HUES48 (cell line): Measurements from ENCODE around the gene NCKAP5.
"Not testable (repeated sequence)": the region's sequence is repeated elsewhere in the genome, so short reads cannot be mapped to it uniquely, and the experiment has no call there.

Experiments used
- H3K27ac ChIP-seq: one replicate; pipeline ENCODE4 v1.7.0; 2013; ENCODE audit warnings: low read depth, low read length, inconsistent platforms
- H3K27me3 ChIP-seq: 2 replicates; pipeline ENCODE4 v1.6.1; 2013; ENCODE audit warnings: mild to moderate bottlenecking, low read length; ENCODE audit not compliant: control insufficient read depth, insufficient read depth
- H3K36me3 ChIP-seq: 2 replicates; pipeline ENCODE4 v1.6.1; 2013; ENCODE audit warnings: low read length; ENCODE audit not compliant: control insufficient read depth, insufficient read depth
- H3K4me1 ChIP-seq: 2 replicates; pipeline ENCODE4 v1.6.1; 2013; ENCODE audit warnings: mild to moderate bottlenecking, low read length; ENCODE audit not compliant: control insufficient read depth, insufficient read depth
- H3K4me3 ChIP-seq: 2 replicates; pipeline ENCODE4 v1.5.1; 2013; ENCODE audit warnings: mild to moderate bottlenecking, low read depth, low read length
- H3K9ac ChIP-seq: 2 replicates; pipeline ENCODE4 v1.6.1; 2013; ENCODE audit warnings: mild to moderate bottlenecking, low read depth, low read length, moderate library complexity
- H3K9me3 ChIP-seq: 2 replicates; pipeline ENCODE4 v1.6.1; 2013; ENCODE audit warnings: low read length; ENCODE audit not compliant: control insufficient read depth, insufficient read depth

The NCKAP5 gene

DNA sequence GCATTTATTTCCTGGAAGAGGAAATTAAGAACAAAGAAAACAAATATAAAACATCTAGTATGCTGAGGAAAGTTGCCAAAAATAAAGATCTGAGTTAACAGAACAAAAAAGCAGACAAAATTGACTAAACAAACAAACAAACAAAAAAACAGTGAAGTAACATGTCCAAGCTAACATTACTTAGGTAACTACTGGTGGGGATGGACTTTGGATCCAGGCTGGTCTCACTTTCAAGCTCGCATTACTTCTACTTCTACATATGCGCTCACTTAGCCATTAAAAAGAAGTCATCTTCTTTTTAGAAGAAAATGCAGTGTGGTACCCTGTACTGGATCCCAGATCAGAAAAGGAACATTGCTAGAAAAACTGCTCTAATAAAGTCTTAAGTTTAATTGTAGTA is 358.9 kb downstream of the NCKAP5 start:
- Histone ChIP-seq H3K9me3 (peaks cover 12% of the 10 kb centered on the region), H3K4me1 (no peaks in the 10 kb centered on the region), H3K27ac (no peak overlapping the region), H3K27me3 (no peaks in the 10 kb centered on the region), H3K36me3 (no peaks in the 10 kb centered on the region), H3K4me3 (no peak overlapping the region), H3K9ac (no peak overlapping the region)

DNA sequence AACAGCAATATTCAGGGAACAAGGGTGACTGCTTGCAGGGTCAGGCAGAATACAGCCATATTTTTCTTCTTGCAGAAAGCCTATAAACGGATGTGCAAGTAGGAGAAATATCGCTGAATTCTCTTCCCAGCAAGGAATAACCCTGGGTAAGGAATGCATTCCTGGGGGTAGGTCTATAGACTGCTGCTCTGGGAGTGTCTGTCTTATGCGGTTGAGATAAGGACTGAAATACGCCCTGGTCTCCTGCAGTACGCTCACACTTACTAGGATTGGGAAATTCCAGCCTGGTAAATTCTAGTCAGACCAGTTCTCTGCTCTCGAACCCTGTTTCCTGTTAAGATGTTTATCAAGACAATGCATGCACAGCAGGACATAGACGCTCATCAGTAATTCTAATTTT is 361.6 kb downstream of the NCKAP5 start:
- H3K27me3 ChIP-seq, H3K9ac ChIP-seq, H3K4me1 ChIP-seq, H3K36me3 ChIP-seq, H3K4me3 ChIP-seq, H3K27ac ChIP-seq: not testable (repeated sequence)
- peaks cover 12% of the 10 kb centered on the region for H3K9me3 ChIP-seq

DNA sequence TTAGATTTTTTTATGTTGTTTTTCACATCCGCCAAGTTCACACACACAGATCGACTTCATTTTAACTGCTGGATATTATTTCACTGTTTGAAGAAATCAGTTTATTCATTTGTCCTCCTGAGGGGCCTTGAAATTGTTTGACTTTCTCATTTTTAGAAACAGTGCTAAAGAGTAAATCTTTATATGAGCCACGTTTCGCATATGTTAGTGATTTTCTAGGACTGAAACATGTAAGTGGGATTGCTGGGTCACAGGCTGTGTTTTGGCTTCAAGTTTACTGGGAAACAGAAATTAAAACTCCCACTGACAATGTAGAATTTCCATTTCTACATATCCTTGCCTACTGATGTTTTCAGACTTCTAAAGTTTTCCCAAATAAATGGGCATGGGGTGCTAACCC is 363.8 kb downstream of the NCKAP5 start:
- peaks cover 12% of the 10 kb centered on the region for H3K9me3 ChIP-seq
- H3K4me1 ChIP-seq: no peaks in the 10 kb centered on the region
- H3K27ac ChIP-seq: no peak overlapping the region
- H3K9ac ChIP-seq: no peak overlapping the region
- no peaks in the 10 kb centered on the region for H3K27me3 ChIP-seq
- H3K36me3 ChIP-seq: no peaks in the 10 kb centered on the region
- H3K4me3 ChIP-seq: no peak overlapping the region

DNA sequence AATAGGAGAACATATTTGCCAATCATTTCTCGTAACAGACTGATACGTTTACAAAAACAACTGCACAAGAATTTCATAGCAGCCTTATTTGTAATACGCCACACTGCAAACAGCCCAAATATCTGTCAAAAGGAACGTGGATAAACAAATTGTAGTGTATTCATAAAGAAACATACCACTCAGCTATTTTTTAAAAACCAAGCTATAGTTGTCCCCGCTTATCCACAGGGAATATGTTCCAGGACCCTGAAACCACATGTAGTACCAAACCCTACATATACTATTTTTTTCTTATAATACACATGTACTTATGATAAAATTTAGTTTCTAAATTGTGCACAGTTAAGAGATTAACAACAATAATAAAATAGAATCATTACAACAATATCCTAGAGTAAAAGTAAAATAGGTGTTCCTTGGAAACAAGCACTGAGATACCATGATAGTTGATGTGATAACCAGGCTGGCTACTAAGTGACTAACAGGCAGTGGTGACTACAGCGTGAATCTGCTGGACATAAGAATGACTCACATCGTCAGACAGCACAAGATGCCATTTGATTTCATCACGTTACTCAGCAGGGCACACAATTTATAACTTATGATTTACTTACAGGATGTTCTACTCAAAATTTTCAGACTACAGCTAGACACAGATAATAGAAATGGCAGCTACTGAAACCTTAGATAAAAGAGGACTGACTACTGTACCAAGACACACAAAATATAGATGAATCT is 367.4 kb downstream of the NCKAP5 start:
- Histone ChIP-seq H3K4me3 (no peak overlapping the region), H3K36me3 (no peaks in the 10 kb centered on the region), H3K4me1 (no peaks in the 10 kb centered on the region), H3K27ac (no peak overlapping the region), H3K9ac (no peak overlapping the region), H3K9me3 (no peaks in the 10 kb centered on the region), H3K27me3 (no peaks in the 10 kb centered on the region)

DNA sequence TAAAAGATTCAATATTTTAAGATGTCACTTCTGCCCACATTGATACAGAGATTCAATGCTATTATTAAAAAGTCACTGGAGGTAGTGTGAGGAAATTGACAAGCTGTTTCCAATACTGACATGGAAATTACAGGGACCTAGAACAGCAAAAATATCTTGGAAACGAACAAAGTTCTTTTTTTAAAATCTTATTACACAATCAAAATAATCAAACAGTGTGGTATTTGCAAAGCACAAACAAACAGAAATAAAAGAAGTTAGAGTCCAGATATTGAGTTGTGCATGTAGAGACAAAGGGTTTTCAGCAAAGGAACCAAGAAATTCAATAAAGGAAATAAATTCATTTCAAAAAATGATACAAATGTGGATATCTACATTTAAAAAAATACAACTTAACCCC is 369.6 kb downstream of the NCKAP5 start:
- no peaks in the 10 kb centered on the region for H3K9me3 ChIP-seq
- H3K4me3 ChIP-seq: no peak overlapping the region
- no peaks in the 10 kb centered on the region for H3K4me1 ChIP-seq
- no peak overlapping the region for H3K27ac ChIP-seq
- no peaks in the 10 kb centered on the region for H3K27me3 ChIP-seq
- H3K9ac ChIP-seq: no peak overlapping the region
- no peaks in the 10 kb centered on the region for H3K36me3 ChIP-seq

DNA sequence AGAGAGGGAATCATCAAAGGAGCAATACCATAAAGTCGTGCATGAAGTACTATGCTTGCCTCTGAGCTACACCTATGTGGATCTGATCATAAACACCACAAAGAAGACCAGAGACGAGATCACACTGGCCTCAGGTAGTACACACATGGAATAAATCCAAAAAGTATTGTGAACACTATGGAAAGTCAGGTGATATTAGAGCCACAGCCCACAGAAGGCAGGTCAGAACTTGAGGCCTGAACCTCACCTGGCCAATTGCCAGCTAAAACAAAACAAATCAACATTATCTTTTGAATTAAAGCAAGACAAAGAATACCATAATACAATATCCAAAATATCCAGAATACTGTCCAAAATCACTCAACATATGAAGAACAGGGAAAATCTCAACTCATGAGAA is 371.1 kb downstream of the NCKAP5 start:
- Histone ChIP-seq H3K27me3 (no peaks in the 10 kb centered on the region), H3K9me3 (no peaks in the 10 kb centered on the region), H3K4me3 (no peak overlapping the region), H3K27ac (no peak overlapping the region), H3K36me3 (no peaks in the 10 kb centered on the region), H3K9ac (no peak overlapping the region), H3K4me1 (no peaks in the 10 kb centered on the region)

DNA sequence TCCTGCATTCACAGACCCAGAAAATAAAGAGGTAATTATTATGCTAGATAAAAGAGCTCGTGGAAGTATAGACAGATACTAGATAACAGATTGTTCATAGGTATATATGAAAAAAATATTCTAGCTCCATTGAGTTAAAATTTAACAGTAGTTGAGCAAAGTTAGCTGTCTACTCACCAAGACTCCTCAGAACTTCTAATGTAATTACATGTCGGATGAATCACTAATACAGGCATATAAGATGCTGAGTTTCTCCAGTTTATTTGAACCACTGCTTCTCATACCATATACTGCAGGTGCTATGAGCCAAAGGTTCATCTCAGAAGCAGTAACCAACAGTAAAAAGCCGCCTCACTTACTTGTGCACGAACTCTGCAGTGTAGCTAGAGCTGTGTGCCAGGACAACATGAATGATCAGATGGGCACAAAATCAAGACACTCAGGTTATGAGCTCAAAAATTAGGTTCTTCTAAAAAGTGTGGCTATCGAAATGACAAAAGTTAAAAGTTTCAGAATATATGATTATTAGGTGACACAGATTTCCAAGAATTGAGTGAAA is 373.4 kb downstream of the NCKAP5 start:
- Histone ChIP-seq H3K9me3 (no peaks in the 10 kb centered on the region), H3K36me3 (no peaks in the 10 kb centered on the region), H3K27me3 (no peaks in the 10 kb centered on the region), H3K9ac (no peak overlapping the region), H3K27ac (no peak overlapping the region), H3K4me3 (no peak overlapping the region), H3K4me1 (no peaks in the 10 kb centered on the region)

DNA sequence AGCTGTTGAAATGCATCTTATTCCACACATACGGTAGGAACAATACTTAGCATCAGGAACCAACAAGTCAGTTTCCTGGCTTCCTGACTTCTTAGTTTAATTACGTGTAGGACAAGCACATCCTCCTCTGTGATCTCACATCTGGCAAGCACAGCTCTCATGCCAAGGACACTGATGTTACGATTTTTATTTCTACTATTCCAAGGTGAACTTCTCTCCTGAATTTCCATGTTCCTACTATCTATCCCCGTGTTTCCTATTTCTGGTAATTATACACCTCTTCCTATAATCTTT is 374.0 kb downstream of the NCKAP5 start:
- Histone ChIP-seq H3K4me3 (no peak overlapping the region), H3K36me3 (no peaks in the 10 kb centered on the region), H3K27ac (no peak overlapping the region), H3K4me1 (no peaks in the 10 kb centered on the region), H3K9ac (no peak overlapping the region), H3K27me3 (no peaks in the 10 kb centered on the region), H3K9me3 (no peaks in the 10 kb centered on the region)

DNA sequence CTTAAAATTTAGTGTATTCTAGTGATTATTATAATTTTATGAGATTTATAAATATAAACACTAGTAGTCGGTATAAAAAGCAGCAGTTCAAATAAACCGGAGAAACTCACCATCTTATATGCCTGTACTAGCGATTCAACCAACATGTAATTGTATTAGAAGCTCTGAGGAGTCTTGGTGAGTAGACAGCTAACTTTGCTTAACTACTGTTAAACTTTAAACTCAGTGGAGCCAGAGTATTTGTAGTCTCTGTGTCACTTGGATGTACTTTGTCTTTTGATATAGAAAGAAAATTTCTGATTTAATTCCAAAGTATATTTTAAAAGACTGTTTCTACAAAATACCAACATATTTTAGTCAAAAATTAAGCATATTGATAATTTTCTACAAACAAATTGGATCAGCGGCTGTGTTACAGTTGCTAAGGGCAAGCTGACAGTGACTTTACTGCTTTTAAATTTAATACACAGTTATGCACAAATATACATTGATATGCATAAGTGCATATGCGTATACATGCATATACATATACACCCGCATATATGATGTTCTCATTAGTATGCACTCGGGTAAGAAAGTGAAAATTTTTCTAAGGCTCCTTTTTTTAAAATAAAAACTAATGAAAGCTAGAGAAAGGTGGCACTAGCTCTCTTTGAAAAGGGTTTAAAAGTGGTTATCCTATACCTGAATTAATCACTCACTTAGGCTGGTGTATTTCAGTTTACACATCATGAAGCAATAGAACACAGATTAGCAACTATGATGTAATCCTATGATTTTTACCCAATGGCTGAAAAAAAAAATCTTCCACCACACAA is 374.5 kb downstream of the NCKAP5 start:
- Histone ChIP-seq H3K9me3 (no peaks in the 10 kb centered on the region), H3K9ac (no peak overlapping the region), H3K27ac (no peak overlapping the region), H3K4me3 (no peak overlapping the region), H3K36me3 (no peaks in the 10 kb centered on the region), H3K4me1 (no peaks in the 10 kb centered on the region), H3K27me3 (no peaks in the 10 kb centered on the region)

DNA sequence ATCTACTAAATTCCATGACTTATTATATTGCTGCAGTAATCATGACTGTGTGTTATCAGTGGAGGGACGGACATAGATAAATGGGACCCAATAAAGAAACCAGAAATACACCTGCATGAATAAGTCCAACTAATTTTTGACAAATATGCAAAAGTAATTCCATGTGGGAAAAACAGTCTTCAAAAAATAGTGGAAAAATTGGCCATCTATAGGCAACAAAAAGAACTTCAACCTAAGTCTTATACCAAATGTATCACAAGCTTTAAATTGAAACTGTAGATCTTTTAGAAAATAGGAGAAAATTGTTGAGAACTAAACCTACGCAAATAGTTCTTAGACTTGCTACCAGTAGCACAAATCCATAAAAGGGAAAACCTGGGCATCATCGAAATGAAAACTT is 376.2 kb downstream of the NCKAP5 start:
- H3K4me3 ChIP-seq: no peak overlapping the region
- no peaks in the 10 kb centered on the region for H3K9me3 ChIP-seq
- no peak overlapping the region for H3K27ac ChIP-seq
- H3K36me3 ChIP-seq: no peaks in the 10 kb centered on the region
- H3K9ac ChIP-seq: no peak overlapping the region
- no peaks in the 10 kb centered on the region for H3K4me1 ChIP-seq
- no peaks in the 10 kb centered on the region for H3K27me3 ChIP-seq

DNA sequence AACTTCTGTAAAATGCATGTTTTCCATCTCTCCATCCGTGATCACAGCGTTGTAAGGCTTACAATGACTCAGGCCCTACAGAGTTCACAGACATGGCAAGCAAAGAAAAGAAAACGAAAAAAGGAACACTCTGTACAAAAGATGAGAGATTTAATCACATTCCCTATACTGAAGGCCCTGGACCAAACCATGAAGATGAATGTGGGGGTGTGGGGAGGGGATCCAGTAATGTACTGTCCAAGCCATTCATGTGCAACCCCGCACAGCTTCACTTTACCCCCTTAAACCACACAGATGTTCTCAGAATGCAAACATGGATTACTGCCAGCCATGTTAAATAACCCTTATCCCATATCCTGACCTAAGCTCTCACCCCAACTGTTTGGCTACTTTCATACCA is 391.1 kb downstream of the NCKAP5 start:
- no peaks in the 10 kb centered on the region for H3K9me3 ChIP-seq
- H3K27ac ChIP-seq: no peak overlapping the region
- no peaks in the 10 kb centered on the region for H3K4me1 ChIP-seq
- no peak overlapping the region for H3K4me3 ChIP-seq
- no peak overlapping the region for H3K9ac ChIP-seq
- H3K36me3 ChIP-seq: no peaks in the 10 kb centered on the region
- no peaks in the 10 kb centered on the region for H3K27me3 ChIP-seq
